GM21529 (cell line): ENCODE measurements around the gene KATNA1.

Experiments used
- ATAC-seq: cut with Tn5 transposase; IDR thresholded peaks from one replicate; pipeline ENCODE4 v1.9.1; 2021; ENCODE audit not compliant: unreplicated experiment

Gene KATNA1

GRCh38 chr6:149614337-149614736 lies 34.2 kb downstream of the KATNA1 start:
- no peak for ATAC-seq

- no peak for ATAC-seq
Measured at GRCh38 chr6:149608381-149608982, 40.0 kb downstream of the KATNA1 start.

GRCh38 chr6:149600508-149600907 lies 48.0 kb downstream of the KATNA1 start:
- no peak for ATAC-seq

GRCh38 chr6:149593408-149593807 lies 55.1 kb downstream of the KATNA1 start:
- no peak for ATAC-seq

- ATAC-seq: no peak
Measured at GRCh38 chr6:149592983-149593382, 55.5 kb downstream of the KATNA1 start.

GRCh38 chr6:149586149-149586548 lies 62.4 kb downstream of the KATNA1 start:
- no peak for ATAC-seq

GRCh38 chr6:149581349-149581748 lies 67.2 kb downstream of the KATNA1 start:
- no peak for ATAC-seq

GRCh38 chr6:149580880-149581279 lies 67.6 kb downstream of the KATNA1 start:
- ATAC-seq: no peak

- ATAC-seq: no peak
Measured at GRCh38 chr6:149567945-149568585, 80.4 kb downstream of the KATNA1 start.

GRCh38 chr6:149567194-149567586 lies 81.3 kb downstream of the KATNA1 start:
- no peak for ATAC-seq

- peak; percentile 27 for ATAC-seq
Measured at GRCh38 chr6:149566410-149567193, 81.9 kb downstream of the KATNA1 start.

- ATAC-seq: peak; percentile 75
Measured at GRCh38 chr6:149565527-149566409, 82.7 kb downstream of the KATNA1 start, which contains the start of gene GINM1. GINM1 (plus strand) TSS chr6:149566375; CDS start chr6:149566415, 40 bp downstream.

- ATAC-seq: no peak
Measured at GRCh38 chr6:149563928-149564325, 84.6 kb downstream of the KATNA1 start.

GRCh38 chr6:149563203-149563927 lies 85.1 kb downstream of the KATNA1 start:
- ATAC-seq: no peak

- ATAC-seq: no peak
Measured at GRCh38 chr6:149560736-149561135, 87.8 kb downstream of the KATNA1 start.

- ATAC-seq: no peak
Measured at GRCh38 chr6:149559389-149559788, 89.1 kb downstream of the KATNA1 start.

- no peak for ATAC-seq
Measured at GRCh38 chr6:149558029-149558428, 90.5 kb downstream of the KATNA1 start.

- ATAC-seq: no peak
Measured at GRCh38 chr6:149551920-149552319, 96.6 kb downstream of the KATNA1 start.

- peak; percentile 90 for ATAC-seq
Measured at GRCh38 chr6:149545754-149546471, 102.6 kb downstream of the KATNA1 start, which contains the start of gene PPIL4. PPIL4 (minus strand) TSS chr6:149546043; CDS start chr6:149546005, 38 bp downstream.
